DOHH2 (cell line): ENCODE results near the gene TSHZ2.

ENCODE experiments used
- H3F3A ChIP-seq: fragments of 200-600 bp; sonication (generic), shearing (Covaris generic); 2 replicates; pipeline ENCODE4 v1.6.0; 2016; ENCODE audit warnings: antibody characterized with exemption, mild to moderate bottlenecking; ENCODE audit not compliant: control insufficient read depth, insufficient read depth
- H3K27ac ChIP-seq: fragments of 200-600 bp; sonication (generic); 2 replicates; pipeline ENCODE4 v1.5.1; 2014; ENCODE audit warnings: low read depth, mild to moderate bottlenecking, low read length, moderate library complexity
- H3K27me3 ChIP-seq: fragments of 200-600 bp; sonication (generic); 2 replicates; pipeline ENCODE4 v1.6.1; 2014; ENCODE audit warnings: mild to moderate bottlenecking, low read length, mixed read lengths; ENCODE audit not compliant: control insufficient read depth
- H3K36me3 ChIP-seq: fragments of 200-600 bp; sonication (generic); 2 replicates; pipeline ENCODE4 v1.6.1; 2014; ENCODE audit warnings: mild to moderate bottlenecking, low read length, moderate library complexity, mixed read lengths; ENCODE audit not compliant: control insufficient read depth
- H3K4me1 ChIP-seq: fragments of 200-600 bp; sonication (generic); 2 replicates; pipeline ENCODE4 v1.6.1; 2014; ENCODE audit warnings: mild to moderate bottlenecking, low read length, mixed read lengths; ENCODE audit not compliant: control insufficient read depth
- H3K4me2 ChIP-seq: fragments of 200-600 bp; sonication (generic); 2 replicates; pipeline ENCODE4 v1.6.0; 2014; ENCODE audit warnings: mild to moderate bottlenecking, low read length, moderate library complexity
- H3K4me3 ChIP-seq: fragments of 200-600 bp; sonication (generic); 2 replicates; pipeline ENCODE4 v1.5.1; 2014; ENCODE audit warnings: mild to moderate bottlenecking, low read length, mixed read lengths
- H3K79me2 ChIP-seq: fragments of 200-600 bp; sonication (generic); 2 replicates; pipeline ENCODE4 v1.6.1; 2014; ENCODE audit warnings: mild to moderate bottlenecking, low read length, mixed read lengths; ENCODE audit not compliant: control insufficient read depth
- H3K9me2 ChIP-seq: fragments of 200-600 bp; sonication (generic); replicated peaks from 2 replicates; pipeline ENCODE4 v1.6.1; 2014; ENCODE audit warnings: mild to moderate bottlenecking, low read length, mixed read lengths; ENCODE audit not compliant: control insufficient read depth
- H3K9me3 ChIP-seq: fragments of 200-600 bp; sonication (generic); 2 replicates; pipeline ENCODE4 v1.6.1; 2014; ENCODE audit warnings: antibody characterized with exemption, low read length, mixed read lengths; ENCODE audit not compliant: control insufficient read depth, insufficient read depth
- H4K20me1 ChIP-seq: fragments of 200-600 bp; sonication (generic); 2 replicates; pipeline ENCODE4 v1.6.0; 2014; ENCODE audit warnings: low read depth, mild to moderate bottlenecking, antibody characterized with exemption, low read length, moderate library complexity; ENCODE audit not compliant: control insufficient read depth, insufficient read depth
- EZH2phosphoT487 ChIP-seq: fragments of 200-600 bp; sonication (generic); IDR thresholded peaks from 2 replicates; pipeline ENCODE4 v1.6.1; 2017; ENCODE audit warnings: borderline replicate concordance, mild to moderate bottlenecking, antibody characterized with exemption, low read length, moderate library complexity, mixed read lengths
- TF ChIP-seq, protein P1 (sequence below): fragments of 200-600 bp; sonication (generic); IDR thresholded peaks from one replicate; pipeline ENCODE4 v1.5.1; 2014; ENCODE audit warnings: antibody characterized with exemption, mild to moderate bottlenecking, low read depth, low read length; ENCODE audit not compliant: poor library complexity, severe bottlenecking

TSHZ2 gene

DNA sequence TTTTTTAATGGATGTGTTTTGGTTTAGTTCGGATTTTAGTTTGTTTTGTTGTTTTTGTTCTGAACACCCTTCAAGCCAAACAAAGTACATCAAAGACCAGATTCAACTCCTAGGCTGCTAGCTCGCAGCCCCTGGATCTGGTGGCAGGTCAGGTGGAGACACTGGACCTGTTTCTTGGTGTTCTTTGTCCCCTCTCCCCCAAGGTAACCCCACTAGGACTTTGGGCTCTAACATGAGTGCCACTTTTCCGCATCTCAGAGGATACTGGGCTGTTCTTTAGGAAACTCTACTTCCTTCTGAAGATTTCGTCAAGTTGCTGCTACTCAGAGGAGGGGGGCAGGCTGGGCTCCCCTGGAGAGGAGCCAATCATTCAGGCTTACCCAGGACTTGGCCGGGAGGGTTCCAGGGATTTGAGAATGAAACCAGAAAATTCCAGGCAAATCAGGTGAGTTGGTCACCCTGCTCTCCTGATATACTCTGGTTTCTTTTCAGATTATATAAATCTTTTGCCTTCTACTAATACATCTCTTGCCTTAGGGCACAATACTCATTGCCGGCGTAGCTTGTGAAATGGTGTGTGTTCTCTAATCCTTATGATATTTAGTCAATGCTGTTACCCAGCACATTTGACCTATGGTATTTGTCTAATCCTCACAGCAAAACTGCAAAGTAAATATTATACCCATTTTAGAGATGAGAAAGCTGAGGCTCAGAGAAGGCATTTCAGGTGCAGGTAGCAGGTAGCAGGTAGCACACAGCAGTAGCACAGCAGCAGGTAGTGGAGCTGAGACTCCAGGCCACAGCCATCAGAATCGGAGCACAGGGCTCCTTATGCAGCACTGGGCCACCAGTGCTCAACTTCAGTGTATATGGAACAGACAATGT, 291.6 kb downstream of the TSHZ2 start:
- Histone ChIP-seq H3K4me3 (no peak overlapping the region), H3K79me2 (no peaks in the 10 kb centered on the region), H3K4me1 (no peaks in the 10 kb centered on the region), H3K27me3 (peaks cover 6% of the 10 kb centered on the region; the same call in 1 of the 2 replicates), H3K36me3 (no peaks in the 10 kb centered on the region), H3K9me3 (no peaks in the 10 kb centered on the region), H3F3A (no peaks in the 10 kb centered on the region), H3K9me2 (no peaks in the 10 kb centered on the region), H3K27ac (no peak overlapping the region), H3K4me2 (no peak overlapping the region), H4K20me1 (no peaks in the 10 kb centered on the region)
- TF ChIP-seq, protein P1, sequence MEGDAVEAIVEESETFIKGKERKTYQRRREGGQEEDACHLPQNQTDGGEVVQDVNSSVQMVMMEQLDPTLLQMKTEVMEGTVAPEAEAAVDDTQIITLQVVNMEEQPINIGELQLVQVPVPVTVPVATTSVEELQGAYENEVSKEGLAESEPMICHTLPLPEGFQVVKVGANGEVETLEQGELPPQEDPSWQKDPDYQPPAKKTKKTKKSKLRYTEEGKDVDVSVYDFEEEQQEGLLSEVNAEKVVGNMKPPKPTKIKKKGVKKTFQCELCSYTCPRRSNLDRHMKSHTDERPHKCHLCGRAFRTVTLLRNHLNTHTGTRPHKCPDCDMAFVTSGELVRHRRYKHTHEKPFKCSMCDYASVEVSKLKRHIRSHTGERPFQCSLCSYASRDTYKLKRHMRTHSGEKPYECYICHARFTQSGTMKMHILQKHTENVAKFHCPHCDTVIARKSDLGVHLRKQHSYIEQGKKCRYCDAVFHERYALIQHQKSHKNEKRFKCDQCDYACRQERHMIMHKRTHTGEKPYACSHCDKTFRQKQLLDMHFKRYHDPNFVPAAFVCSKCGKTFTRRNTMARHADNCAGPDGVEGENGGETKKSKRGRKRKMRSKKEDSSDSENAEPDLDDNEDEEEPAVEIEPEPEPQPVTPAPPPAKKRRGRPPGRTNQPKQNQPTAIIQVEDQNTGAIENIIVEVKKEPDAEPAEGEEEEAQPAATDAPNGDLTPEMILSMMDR = no peak
- TF ChIP-seq EZH2phosphoT487 = no peak

DNA sequence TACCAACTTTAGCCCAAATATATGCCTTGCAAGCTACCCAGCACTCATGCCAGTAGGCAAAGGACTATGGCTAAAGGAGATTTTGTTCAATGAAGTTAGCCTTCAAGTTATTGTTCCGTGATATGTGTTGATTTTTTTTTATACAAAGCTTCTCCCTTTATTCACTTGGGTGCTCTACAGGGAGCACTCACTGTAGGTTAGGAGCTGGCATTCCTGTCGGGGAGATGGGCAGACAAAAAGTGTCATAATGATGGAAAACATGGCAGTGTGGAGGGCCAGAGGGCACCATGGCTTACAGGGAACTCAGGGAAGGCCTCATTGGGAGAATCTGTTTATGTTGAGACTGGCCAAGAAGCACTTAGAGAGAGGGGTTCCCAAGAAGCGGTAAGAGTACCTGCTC, 292.4 kb downstream of the TSHZ2 start:
- no peak overlapping the region for H3K27ac ChIP-seq
- H4K20me1 ChIP-seq = no peaks in the 10 kb centered on the region
- no peaks in the 10 kb centered on the region for H3K4me1 ChIP-seq
- H3F3A ChIP-seq = no peaks in the 10 kb centered on the region
- H3K9me3 ChIP-seq = no peaks in the 10 kb centered on the region
- peaks cover 6% of the 10 kb centered on the region; the same call in 1 of the 2 replicates for H3K27me3 ChIP-seq
- H3K36me3 ChIP-seq = no peaks in the 10 kb centered on the region
- H3K4me3 ChIP-seq = no peak overlapping the region
- H3K9me2 ChIP-seq = no peaks in the 10 kb centered on the region
- no peak overlapping the region for H3K4me2 ChIP-seq
- TF ChIP-seq, protein P1 = no peak
- TF ChIP-seq EZH2phosphoT487 = no peak
- no peaks in the 10 kb centered on the region for H3K79me2 ChIP-seq

DNA sequence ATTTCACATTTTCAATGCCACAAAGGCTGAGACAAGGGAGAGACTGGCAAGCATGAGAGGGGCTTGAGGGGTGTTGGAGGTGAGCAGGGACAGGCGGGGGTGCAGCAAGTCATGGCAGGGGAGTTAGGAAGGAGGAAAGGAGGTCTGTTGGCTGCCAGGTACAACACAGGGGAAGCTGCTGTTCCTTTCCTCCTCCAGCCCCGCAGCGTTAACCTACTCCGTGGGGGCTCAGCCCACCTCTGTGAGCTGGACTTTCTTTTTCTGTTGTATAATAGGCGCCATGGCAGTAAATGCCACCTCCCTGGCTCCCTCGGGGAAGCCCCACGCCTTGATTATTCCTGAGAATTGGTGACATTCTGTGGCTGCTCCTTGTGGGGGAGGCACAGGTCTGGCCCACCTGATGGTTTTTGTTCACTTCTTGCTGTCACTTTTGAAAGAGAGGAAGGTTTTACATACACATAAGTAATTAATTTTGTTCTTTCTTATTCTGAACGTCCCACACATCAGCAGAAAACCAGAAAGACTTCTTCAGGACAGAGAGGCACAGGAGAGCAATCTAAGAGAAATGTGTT, 293.2 kb downstream of the TSHZ2 start:
- Histone ChIP-seq H3F3A (no peaks in the 10 kb centered on the region), H3K4me1 (no peaks in the 10 kb centered on the region), H3K9me3 (no peaks in the 10 kb centered on the region), H3K27me3 (peaks cover 6% of the 10 kb centered on the region; the same call in 1 of the 2 replicates), H3K79me2 (no peaks in the 10 kb centered on the region), H4K20me1 (no peaks in the 10 kb centered on the region), H3K36me3 (no peaks in the 10 kb centered on the region), H3K27ac (no peak overlapping the region), H3K4me2 (no peak overlapping the region), H3K4me3 (no peak overlapping the region), H3K9me2 (no peaks in the 10 kb centered on the region)
- TF ChIP-seq, protein P1 = no peak
- TF ChIP-seq EZH2phosphoT487 = no peak
